ENCODE results near the gene TADA1. TPM values are rescaled to one million over a fixed set of nuclear protein-coding genes. Genes with fewer than 3 reads are reported as not detected.
A peak's percentile ranks its signal among the peaks of the same experiment; 100 is the strongest.

Gene TADA1
- total RNA-seq, 2 donors from 2014 or later, result 10.9 to 11.1 TPM

DNA sequence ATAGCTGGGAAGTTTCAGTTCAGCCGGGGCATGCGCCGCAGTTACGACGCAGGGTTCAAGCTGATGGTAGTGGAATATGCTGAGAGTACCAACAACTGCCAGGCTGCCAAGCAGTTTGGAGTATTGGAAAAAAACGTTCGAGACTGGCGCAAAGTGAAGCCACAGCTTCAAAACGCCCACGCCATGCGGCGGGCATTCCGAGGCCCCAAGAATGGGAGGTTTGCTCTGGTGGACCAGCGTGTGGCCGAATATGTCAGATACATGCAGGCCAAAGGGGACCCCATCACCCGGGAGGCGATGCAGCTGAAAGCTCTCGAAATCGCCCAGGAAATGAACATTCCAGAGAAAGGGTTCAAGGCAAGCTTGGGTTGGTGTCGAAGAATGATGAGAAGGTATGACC is 26.9 kb downstream of the TADA1 start:
- no peak overlapping the region for H3K4me3 ChIP-seq
- TF ChIP-seq, protein P1, sequence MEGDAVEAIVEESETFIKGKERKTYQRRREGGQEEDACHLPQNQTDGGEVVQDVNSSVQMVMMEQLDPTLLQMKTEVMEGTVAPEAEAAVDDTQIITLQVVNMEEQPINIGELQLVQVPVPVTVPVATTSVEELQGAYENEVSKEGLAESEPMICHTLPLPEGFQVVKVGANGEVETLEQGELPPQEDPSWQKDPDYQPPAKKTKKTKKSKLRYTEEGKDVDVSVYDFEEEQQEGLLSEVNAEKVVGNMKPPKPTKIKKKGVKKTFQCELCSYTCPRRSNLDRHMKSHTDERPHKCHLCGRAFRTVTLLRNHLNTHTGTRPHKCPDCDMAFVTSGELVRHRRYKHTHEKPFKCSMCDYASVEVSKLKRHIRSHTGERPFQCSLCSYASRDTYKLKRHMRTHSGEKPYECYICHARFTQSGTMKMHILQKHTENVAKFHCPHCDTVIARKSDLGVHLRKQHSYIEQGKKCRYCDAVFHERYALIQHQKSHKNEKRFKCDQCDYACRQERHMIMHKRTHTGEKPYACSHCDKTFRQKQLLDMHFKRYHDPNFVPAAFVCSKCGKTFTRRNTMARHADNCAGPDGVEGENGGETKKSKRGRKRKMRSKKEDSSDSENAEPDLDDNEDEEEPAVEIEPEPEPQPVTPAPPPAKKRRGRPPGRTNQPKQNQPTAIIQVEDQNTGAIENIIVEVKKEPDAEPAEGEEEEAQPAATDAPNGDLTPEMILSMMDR (IDR thresholded peaks at IDR 0.05), result no peak
- DNase-seq (ENCODE audit: low spot score), result no peak
- H3K27ac ChIP-seq, result no peak overlapping the region
- H3K9me3 ChIP-seq, result no peaks in the 10 kb centered on the region
- peaks cover 83% of the 10 kb centered on the region for H3K36me3 ChIP-seq
- H3K4me1 ChIP-seq, result peaks cover 0 to 40% of the 10 kb centered on the region in 2 donors
- H3K27me3 ChIP-seq, result no peaks in the 10 kb centered on the region

DNA sequence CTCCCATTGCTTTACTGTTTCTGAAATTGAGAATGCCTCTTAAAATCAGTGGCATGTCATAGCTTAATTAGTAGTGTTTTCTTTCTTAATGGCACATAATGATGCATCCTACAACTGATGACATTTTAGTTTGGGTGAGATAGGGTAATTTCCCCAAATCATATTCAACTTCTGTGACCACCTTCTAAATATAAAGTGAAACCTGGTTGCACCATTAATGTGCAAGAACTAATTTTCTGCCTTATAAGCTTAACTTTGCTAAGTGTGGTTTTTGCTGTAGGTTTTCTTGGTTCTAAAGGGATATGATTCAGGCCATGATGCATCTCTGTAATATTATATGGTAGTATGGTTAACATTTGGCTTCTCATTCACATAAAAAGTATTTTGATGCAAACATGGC is 27.9 kb downstream of the TADA1 start:
- Histone ChIP-seq H3K4me1 (peaks cover 0 to 50% of the 10 kb centered on the region in 2 donors), H3K36me3 (peaks cover 82% of the 10 kb centered on the region)

DNA sequence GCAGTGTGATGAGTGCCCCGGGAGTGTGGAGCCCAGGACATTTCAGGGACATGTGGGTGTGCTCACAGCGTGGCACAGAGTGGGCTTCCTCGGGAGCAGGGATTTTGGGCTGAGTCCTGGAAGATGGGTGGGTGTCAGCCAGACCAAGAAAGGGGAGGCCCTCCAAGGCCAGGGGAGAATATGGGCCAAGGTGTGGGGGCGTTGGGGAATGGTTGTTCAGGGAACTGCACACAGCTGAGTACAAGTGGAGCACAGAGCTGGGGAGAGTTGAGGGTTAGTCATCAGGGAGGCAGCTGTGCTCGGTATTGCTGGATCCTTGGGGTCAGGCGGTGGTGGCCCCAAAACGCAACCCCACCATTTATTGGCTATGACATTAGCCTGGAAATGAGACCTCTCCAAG is 31.3 kb downstream of the TADA1 start:
- H3K4me1 ChIP-seq, result peaks cover 0 to 75% of the 10 kb centered on the region in 2 donors
- no peak overlapping the region for H3K4me3 ChIP-seq

More for the DNA sequence above, 27.9 kb downstream of the TADA1 start:
- TF ChIP-seq, protein P1 (IDR thresholded peaks at IDR 0.05), result no peak
- Histone ChIP-seq H3K27me3 (no peaks in the 10 kb centered on the region), H3K4me3 (no peak overlapping the region), H3K27ac (no peak overlapping the region), H3K9me3 (no peaks in the 10 kb centered on the region)
- DNase-seq (ENCODE audit: low spot score), result no peak

GRCh38 chr1:166843769-166844596 is 32.1 kb downstream of the TADA1 start:
- TF ChIP-seq, protein P1 (IDR thresholded peaks at IDR 0.05), result no peak
- Histone ChIP-seq H3K9me3 (no peaks in the 10 kb centered on the region), H3K27ac (peak overlapping the region; percentile 71 to 89), H3K27me3 (no peaks in the 10 kb centered on the region), H3K4me1 (peaks cover 0 to 75% of the 10 kb centered on the region in 2 donors), H3K36me3 (peaks cover 62% of the 10 kb centered on the region), H3K4me3 (peak overlapping the region in 1 of 2 donors; percentile 8)
- no peak for DNase-seq (ENCODE audit: low spot score)

More for the DNA sequence above, 31.3 kb downstream of the TADA1 start:
- TF ChIP-seq, protein P1 (IDR thresholded peaks at IDR 0.05), result no peak
- Histone ChIP-seq H3K27me3 (no peaks in the 10 kb centered on the region), H3K9me3 (no peaks in the 10 kb centered on the region), H3K36me3 (peaks cover 70% of the 10 kb centered on the region), H3K27ac (peak overlapping the region; percentile 71 to 89)
- DNase-seq (ENCODE audit: low spot score), result no peak

DNA sequence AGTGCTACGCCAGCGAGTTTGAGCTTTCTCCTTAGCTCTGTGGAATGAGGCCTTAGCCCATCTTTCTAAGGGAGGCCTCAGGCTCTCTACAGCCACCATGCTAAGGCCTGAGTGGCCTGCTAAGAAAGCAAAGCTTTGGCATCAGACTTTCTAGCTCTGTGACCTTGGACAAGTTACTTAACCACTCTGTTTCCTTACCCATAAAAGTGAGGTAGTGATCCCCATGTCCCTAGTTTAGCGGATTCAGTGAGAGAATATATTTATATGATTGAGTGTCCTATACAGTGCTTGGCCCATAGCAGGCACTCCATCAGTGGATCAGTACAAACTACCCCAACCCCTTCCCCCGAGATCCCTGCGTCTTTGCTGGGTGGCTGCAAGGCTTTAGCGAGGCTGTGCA is 32.7 kb downstream of the TADA1 start:
- TF ChIP-seq, protein P1 (IDR thresholded peaks at IDR 0.05), result no peak
- DNase-seq (ENCODE audit: low spot score), result no peak
- Histone ChIP-seq H3K27ac (peak overlapping the region; percentile 71 to 89), H3K27me3 (no peaks in the 10 kb centered on the region), H3K9me3 (no peaks in the 10 kb centered on the region), H3K36me3 (peaks cover 55% of the 10 kb centered on the region), H3K4me3 (no peak overlapping the region), H3K4me1 (peaks cover 0 to 81% of the 10 kb centered on the region in 2 donors)

Data from right atrium auricular region (tissue), 2 donors.